NCI-H345 (cell line): Measurements from ENCODE around the gene NET1.

ENCODE experiments used
- DNase-seq: peaks from one replicate; lab custom pipeline; 2025; lab: John Stamatoyannopoulos, UW

The NET1 gene

DNA sequence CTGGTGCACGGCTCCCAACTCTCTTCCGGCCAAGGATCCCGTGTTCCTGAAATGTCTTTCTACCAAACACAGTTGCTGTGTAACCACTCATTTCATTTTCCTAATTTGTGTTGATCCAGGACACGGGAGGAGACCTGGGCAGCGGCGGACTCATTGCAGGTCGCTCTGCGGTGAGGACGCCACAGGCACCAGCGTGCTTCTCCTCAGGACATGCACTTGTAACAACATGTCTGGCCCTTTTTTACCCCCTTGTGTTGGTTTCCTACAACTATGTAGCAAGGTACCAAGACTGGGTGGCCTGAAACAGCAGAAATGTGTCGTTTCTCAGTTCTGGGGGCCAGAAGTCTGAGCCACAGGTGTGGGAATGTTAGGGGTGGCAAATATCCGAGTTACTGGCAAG lies 68.8 kb downstream of the NET1 start:
- no peak for DNase-seq

DNA sequence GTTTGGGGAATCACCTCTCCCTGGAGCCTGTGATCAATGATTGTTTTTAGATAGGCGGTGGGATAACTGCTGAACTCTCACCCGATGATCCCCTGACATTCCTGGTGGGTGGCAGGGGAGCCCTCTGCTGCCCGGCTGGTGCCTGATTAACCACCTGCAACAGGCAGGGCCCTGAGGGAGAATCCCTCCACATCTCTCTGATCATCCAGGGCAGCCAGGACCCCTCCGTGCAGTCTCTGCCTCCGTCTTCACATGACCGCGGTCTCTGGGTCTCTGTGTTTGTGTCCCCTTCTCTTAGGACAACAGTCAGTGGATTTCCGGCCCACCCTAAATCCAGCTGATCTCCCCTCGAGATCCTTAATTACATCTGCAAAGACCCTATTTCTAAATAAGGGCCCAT lies 69.7 kb downstream of the NET1 start:
- no peak for DNase-seq

DNA sequence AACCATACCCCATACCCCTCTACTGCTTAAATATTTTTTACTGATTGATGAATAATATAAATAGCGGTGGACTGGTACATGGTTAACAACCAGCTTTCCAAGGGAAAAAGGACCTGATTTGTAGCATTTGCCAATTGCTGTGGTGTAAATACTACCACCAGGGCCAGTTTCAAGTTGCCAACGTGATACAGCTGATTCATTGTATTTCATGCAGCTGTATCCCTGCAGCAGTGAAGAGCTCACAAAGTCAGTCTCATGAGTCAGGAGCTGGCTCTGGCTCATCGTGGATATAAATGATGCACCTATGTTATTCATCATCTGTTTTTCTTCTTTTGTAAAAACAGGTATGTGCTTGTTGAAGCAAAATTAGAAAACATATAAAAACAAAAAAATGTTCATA lies 71.8 kb downstream of the NET1 start:
- DNase-seq = no peak

DNA sequence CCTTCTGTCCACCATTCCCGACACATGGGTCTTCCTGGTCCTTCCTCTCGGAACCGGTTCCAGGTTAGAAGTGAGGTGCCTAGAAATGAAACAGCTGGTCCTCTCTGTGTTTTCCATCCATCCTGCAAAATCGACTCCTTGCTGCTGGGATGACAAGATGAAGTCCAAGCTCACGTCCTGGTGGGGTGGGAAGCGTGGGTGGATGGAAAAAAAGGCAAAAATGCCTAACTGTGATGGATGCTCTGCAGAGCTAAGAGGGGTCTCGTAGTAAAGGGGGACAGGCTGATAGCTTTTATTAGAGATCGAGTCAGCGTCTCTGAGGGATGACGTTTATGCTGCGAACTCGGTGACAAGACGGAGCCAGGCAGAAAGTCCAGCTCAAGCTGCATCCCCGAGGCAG lies 72.9 kb downstream of the NET1 start:
- no peak for DNase-seq

DNA sequence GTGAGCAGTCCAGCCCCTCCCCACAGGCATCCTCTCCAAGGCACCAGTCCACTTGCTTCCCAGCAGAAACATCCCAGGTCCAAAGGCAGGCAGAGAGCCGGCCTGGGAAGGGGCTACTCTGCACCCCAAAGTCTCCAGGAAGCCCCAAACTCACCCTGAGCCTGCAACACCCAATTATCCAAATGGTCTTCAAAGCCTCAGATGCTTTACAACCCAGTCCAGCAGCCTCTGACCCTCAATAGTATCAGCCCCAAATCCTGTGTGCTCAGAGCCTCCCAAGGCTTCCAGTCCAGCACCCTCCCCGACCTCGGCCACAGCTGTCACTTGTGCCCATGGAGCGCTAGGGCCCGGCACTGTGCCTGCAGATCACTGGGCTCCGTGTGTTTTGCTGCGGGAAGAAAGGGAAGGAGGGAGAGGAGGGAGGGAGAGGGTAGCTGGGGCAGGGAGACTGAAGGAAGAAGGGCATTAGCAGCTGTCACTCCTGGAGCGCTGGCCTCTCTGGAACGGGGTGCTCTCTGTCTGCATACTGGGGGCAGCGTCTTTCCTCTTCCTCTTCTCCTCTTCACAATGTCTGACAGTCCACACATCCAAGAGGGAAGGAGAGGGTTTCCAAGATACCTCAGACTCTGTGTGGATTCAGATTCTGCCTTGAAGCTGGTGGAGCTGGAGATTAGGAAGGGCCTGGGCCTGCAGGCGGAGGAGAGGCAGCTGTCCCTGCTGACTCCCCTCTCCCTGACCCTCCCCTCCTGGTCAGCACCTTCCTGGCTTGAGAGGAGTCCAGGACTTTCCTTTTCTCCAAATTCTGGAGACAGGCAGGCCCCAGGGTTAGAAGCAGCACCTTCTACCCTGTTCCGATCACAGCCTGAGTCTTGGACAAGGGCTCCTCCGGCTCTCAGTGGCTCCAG lies 73.8 kb downstream of the NET1 start:
- no peak for DNase-seq

DNA sequence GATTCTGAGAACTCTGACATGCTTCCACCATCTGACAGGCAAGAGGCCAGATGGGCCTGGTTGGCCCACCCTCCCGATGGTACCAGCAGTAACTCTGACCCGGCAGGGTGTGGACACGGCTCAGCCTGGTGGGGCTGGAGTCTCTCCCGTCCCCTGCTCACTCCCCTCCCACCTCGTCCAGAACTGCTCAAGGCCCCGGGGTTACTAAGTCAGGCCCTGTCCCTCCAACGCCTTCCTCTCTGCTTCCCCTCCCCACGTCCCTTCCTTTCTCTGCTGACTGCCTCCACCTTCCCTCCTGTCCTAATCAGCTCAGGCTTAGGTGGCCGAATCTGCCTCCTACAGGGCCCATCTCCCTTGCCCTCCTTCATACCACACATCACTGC lies 74.5 kb downstream of the NET1 start:
- no peak for DNase-seq

DNA sequence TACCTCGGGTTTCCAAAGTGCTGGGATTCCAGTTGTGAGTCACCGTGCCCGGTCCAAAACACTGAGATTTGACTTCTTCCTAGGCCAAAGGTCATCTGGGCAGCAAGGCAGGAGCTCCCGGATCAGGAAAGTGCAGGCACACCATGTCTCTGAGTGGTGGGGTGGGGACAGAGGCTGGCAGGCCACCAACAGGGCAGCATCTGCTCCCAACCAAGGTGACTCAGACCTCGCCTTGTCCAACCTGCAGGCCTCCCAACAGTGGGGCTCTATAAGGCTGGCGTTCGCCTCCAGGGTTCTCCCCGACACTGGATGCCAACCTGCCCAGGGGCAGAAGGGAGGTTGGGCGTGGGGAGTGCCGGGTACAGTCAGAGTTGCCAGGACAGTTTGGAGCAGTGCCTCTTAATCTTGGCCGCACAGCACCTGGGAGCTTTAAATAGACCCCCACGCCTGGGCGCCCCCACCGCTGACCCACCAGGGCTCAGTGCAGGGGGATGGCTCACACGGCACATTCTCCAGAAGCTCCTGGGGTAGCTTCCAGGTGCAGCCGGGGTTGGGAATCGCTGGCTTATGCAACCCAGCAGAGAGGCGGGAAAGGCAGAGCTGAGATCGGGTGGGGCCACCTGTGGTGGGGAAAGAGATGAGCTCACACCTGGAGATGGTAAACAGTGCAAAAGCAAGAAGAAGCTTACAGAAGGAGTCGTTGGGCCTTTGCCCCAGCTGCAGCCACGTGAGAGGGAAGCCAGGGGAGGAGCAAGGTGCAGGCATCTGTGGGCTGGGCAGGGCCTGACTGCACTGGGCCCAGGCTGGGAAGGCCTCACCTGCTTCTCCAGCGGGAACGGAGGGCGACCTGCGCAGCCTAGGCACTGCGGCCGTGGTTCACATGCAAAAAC lies 76.2 kb downstream of the NET1 start:
- DNase-seq = peak; percentile 40

DNA sequence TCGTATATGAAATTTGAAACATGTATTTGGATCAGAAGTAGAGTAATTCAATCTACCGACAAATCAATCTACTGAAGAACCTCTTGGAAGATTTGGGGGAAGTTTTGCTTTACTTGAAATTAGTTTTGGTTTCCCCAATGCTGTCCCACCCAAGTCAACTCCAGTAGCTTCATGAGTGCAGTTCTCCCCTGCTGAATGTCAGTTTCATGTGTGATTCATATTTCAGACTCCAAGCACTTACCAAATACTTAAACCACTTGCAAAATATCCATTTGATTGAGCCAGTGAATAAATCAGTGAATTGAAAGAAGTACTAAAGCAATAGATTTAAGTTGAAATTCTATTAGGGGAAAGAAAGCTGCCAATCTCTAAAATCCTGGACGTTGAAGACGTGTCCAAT lies 77.7 kb downstream of the NET1 start:
- no peak for DNase-seq

DNA sequence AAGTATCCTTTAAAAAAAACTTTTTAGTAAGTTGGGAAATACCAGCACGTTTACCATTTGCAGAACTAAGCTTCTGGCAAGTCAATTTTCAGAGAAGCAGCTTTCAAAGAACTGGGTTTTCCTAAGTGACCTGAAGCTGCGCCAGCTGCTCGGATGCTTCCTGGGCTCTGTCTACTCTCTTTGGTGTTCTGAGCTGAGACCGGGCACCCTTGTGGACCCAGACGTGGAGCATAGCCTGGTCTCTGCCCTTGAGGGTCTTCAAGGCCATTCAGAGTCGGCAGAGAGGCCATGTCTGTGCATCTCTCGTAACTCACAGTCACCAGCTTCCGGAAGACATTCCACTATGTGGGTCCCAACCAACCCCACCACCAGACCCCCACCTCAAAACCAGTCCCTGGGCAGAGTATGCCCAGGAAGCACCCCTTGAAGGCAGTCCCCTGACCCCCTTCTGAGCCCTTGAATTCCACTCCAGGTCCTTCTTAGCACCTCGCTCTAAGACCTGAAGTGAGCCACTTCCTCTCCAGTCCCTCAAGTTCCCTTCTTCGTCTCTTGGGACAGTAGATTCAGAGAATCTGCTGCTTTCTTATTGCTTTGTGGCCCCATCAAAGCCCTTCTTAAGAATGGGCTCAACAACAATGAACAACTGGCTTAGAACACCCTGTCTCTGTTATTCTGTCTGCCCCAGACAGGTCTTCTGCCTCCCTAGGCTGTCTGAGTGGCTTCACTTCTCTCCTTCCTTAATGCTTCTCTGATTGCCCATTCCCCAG lies 78.5 kb downstream of the NET1 start:
- DNase-seq = no peak

DNA sequence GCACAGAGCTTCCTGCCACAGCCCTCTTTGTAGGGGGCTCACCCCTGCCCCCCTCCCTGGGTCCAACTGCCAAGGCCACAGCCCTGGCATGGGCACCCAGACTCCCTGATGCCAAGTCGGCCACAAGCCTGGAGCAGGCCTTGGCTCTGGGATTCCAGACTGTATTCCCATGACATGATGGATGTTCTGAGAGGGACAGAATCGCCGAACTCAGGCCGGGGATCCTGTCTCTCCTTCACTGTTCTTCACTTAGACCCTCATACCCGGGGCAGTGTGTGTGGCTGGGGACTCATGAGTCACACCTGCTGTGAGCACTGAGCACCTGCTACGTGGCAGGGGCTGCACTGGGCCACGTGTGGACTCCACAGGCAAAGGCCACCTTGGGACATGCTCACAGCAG lies 79.1 kb downstream of the NET1 start:
- DNase-seq = no peak

DNA sequence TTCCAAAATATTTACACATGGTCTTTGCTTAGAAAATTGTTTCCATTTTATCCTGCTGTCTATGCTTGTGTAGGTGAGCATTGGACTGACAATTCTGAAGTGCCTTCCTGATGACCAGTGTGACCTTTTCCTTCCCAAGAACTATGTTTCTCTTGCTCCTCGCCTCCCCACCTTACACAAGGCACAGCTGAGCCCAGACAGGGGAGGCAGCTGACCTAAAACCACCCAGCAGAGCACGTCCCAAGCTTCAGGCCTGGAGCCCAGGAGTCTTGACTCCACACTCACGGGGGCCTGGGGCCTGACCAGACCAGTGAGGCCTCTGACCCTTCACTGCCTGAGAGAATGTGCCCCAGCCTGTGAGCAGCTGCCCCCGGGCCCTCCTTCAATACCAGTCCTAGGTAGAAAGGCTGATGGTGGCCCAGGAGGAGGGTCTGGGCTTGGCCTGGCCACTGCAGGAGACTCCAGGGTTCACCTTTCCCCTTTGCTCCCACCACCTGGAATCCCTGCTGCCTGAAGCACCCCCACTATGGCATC lies 80.0 kb downstream of the NET1 start:
- no peak for DNase-seq

DNA sequence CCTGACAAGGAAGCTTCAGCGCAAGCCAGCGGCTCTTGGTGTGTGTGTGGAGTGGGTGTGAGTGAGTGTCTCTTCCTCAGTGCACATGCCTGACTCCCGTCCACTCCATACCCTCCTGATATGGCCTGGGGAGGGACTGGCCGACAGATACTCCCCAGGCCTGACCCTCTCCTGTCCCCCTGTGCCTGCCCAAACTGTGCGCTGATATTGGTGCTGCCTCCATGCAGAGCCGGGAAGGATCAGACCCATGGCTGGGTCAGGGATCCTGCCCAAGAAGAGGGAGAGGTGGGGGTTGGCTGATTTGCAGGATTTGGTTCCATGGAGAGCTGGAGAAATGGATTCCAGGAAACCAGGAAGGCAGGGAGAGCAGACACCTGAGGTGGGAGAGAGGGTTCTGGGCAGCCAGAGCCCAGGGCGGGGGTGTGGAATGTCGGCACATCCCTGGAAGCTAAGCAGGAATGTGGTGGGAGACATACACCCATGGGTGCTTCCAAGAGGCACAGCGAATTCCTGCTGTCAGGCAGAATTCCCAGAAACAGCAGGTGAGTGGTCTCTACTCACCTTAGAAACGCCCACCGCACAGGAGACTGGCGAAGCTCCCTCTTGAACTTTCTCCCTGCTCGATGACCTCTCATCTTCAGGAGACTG lies 80.7 kb downstream of the NET1 start:
- DNase-seq = no peak

DNA sequence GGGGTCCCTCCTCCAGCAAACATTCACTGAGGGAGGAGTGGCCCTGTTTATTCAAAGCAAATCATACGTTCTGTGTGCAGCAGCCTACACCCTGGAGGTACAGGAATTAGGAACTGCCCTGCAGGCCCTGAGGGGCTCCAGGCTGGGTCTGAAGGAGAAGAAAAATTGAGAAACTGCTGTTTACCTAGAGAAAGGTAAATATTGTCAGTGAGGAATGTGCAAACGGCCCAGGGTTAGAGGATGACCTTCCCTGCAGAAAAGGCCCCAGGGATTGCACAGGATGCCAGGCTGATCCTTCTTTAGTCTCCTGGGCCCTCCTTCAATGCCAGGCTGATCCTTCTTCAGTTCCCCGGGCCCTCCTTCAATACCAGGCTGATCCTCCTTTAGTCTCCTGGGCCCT lies 81.3 kb downstream of the NET1 start:
- DNase-seq = no peak

DNA sequence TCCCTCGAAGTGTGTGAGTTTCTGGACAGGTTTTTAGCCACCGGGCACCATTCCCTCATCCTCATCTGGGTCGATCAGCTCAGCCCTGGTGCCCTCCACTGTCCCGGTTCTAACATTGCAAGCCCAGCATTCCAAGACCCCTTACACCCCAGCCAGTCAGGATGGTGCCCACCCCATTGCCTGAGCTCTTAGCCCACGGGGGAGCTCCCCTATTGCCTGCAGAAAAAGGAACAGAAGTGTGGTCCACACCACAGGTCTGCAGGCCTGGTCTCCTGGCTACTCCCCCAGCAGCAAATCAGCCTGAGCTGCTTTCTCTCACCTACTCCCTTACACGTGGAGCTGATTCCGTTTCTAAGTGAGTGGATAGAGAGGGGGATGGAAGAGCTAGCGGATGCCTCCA lies 82.3 kb downstream of the NET1 start:
- no peak for DNase-seq

DNA sequence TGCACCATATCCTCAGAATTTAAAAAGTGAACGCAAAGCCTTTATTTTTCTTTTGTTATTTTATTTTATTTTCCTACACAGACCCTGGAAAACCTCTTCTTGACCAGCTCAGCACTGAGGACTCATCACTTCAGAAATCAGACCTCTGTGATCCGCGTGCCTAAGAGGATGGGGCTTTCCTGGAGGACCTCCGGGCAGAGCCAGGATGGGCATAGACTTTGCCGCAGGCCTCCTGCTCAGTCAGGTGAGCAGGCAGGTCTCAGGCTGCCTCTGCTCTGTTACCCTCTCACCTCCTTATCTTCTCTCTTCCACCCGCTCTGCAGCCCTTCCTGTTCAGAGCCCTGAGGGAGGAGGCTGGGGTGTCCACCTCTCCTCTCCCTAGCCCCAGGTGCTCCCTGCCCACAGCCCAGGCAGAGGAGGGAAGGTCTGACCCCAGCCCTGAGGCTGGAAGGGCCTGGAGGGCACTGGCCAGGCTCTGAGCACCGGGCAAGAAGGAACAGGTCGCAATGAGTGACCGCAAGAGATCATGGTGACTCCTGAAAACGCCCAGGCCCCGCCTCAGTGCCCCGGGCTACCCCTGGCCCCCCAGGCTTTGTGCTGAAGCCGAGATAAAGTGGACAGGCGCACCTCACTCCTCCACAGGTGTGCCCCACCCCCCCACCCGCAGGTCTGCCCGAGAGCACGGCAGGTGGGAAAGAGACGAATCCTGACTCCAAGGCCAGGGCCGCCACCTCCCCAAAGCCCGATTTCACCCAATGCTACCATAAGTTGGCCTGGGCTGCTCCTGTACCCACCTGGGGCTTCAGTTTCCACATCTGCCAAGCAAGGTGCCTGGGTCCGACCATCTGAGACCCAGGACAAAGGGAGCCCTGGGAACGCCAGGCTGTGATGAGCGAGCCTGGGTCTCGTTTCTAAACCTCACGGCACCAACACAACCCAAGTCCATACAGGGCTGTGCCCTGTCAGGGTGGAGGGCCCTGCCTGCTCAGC lies 84.2 kb downstream of the NET1 start:
- no peak for DNase-seq

DNA sequence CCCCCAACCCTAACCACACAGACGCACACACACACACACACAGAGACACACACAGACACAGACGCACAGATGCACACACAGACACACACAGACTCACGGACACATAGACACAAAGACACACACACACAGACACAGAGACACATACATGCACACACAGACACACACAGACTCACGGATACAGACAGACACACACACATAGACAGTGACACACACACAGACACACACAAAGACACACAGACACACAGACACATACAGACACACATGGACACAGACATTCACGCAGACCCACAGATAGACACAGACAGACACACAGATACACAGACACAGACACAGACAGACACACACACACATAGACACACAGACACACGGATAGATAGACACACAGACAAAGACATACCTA lies 84.9 kb downstream of the NET1 start:
- no peak for DNase-seq

DNA sequence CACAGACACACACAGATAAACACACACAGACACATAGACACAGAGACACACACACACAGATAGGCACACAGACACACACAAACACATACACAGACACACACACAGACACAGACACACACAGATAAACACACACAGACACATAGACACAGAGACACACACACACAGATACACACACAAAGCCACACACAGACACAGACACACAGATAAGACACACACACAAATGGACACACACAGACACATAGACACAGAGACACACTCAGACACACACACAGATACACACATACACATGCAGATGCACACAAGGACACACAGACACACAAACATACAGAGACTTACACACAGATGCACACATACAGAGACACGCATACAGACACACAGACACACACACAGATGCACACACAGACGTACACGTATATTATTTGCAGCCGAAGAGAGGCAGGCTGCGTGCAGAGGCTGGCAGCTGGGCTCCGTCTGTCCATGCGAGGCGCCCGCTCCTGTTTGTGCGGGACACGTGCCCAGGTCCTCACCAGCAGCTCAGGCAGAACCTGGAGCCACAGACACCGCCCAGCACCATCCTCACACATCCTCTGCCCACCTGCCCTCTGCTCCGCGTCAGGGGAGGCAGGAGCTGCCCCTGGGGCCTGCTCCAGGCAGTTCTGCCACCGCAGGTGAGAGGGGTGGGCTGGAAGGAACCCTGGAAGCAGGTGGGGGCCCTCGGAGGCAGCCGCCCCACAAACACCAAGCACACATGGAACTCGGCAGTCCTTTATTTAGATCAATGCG lies 85.8 kb downstream of the NET1 start:
- no peak for DNase-seq

DNA sequence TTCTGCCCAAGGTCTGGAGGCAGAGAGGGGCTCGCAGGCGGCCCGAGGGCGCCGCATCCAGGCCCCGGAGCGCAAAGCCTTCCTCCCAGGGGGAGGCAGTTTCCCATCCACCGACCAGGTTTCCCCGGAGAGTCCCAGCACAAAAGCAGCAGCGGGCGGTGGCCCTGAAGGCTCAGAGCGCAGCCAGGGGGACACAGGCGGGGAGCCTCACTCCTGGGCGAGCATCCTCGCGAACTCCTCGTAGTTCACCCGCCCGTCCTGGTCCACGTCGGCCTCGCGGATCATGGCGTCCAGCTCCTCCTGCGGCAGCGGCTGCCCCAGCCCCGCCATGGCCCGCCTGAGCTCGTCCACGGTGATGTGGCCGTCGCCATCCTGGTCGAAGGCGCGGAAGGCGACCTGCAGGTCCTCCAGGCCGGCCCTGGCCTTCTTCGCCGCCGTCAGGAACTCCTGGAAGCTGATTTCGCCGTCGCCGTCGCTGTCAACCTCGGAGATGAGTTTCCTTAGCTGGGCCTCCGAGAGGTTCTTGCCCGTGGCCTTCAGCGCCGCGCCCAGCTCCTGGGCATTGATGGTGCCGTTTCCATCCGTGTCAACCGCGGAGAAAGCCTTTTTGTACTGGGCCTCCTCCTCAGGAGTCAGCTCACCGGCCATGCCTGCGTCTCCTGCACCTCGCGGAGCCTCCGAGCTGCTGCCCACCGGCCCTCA lies 86.6 kb downstream of the NET1 start:
- DNase-seq = no peak
